NB4 (cell line): Measurements from ENCODE around the gene HCN3.

Source experiments
- MYC ChIP-seq: IDR thresholded peaks from 2 replicates; pipeline ENCODE4 v1.6.1; 2011; ENCODE audit warnings: low read depth, low read length
- POLR2A ChIP-seq: IDR thresholded peaks from 2 replicates; pipeline ENCODE4 v1.6.1; 2011; ENCODE audit warnings: mild to moderate bottlenecking; ENCODE audit not compliant: insufficient read length; ENCODE audit errors: extremely low read depth
- TF ChIP-seq, protein P1 (sequence below): IDR thresholded peaks from one replicate; pipeline ENCODE4 v1.5.1; 2012; ENCODE audit warnings: low read depth, low read length

GRCh38 chr1:155261493-155261851 lies 15.8 kb upstream of the HCN3 start:
- no peak for TF ChIP-seq POLR2A
- TF ChIP-seq, protein P1, sequence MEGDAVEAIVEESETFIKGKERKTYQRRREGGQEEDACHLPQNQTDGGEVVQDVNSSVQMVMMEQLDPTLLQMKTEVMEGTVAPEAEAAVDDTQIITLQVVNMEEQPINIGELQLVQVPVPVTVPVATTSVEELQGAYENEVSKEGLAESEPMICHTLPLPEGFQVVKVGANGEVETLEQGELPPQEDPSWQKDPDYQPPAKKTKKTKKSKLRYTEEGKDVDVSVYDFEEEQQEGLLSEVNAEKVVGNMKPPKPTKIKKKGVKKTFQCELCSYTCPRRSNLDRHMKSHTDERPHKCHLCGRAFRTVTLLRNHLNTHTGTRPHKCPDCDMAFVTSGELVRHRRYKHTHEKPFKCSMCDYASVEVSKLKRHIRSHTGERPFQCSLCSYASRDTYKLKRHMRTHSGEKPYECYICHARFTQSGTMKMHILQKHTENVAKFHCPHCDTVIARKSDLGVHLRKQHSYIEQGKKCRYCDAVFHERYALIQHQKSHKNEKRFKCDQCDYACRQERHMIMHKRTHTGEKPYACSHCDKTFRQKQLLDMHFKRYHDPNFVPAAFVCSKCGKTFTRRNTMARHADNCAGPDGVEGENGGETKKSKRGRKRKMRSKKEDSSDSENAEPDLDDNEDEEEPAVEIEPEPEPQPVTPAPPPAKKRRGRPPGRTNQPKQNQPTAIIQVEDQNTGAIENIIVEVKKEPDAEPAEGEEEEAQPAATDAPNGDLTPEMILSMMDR = no peak
- no peak for TF ChIP-seq MYC
